SK-N-SH (cell line): ENCODE results near the gene PRKCQ. TPM values are rescaled to one million over a fixed set of nuclear protein-coding genes. Genes with fewer than 3 reads are reported as not detected.

ENCODE experiments used
- CTCF ChIA-PET: fragments of 300-600, 350-600 bp; formaldehyde crosslinking; extraction: SDS; loops from one replicate; lab custom pipeline; 2021; lab: Yijun Ruan, JAX
- POLR2A ChIA-PET: fragments of 350-600 bp; sonication (Branson Sonifier 250); formaldehyde crosslinking; extraction: SDS; loops from one replicate; lab custom pipeline; 2020; ENCODE audit warnings: antibody characterized with exemption, inconsistent platforms; lab: Yijun Ruan, JAX
- DNase-seq: peaks from one replicate; pipeline ENCODE4 v3.0.0; 2012
- H2AFZ ChIP-seq: fragments of 200-600 bp; sonication (generic); 2 replicates; pipeline ENCODE4 v1.8.1; 2016; ENCODE audit warnings: antibody characterized with exemption, mild to moderate bottlenecking, low read depth
- H3F3A ChIP-seq: fragments of 200-600 bp; sonication (generic); replicated peaks from 2 replicates; pipeline ENCODE3; 2016; ENCODE audit warnings: antibody characterized with exemption, mild to moderate bottlenecking; ENCODE audit not compliant: insufficient read depth
- H3K27ac ChIP-seq, 2 experiments: fragments of 200-500 bp in 1 of 2; fragments of 200-600 bp in 1 of 2; sonication (Bioruptor generic) in 1 of 2; sonication (generic), shearing (Covaris generic) in 1 of 2; 2 replicates each; pipeline versions ENCODE4 v1.5.1 to v1.6.1; 2014 to 2016; ENCODE audit warnings: low read depth in 2 of 2, inconsistent platforms in 1 of 2, low read length in 1 of 2, mild to moderate bottlenecking in 1 of 2, mixed read lengths in 1 of 2
- H3K27me3 ChIP-seq: fragments of 200-600 bp; sonication (generic), shearing (Covaris generic); 2 replicates; pipeline ENCODE4 v1.6.1; 2016; ENCODE audit warnings: mixed run types; ENCODE audit not compliant: insufficient read depth
- H3K36me3 ChIP-seq, 2 experiments: fragments of 200-500 bp in 1 of 2; fragments of 200-600 bp in 1 of 2; sonication (Bioruptor generic) in 1 of 2; sonication (generic) in 1 of 2; replicated peaks in 1 of 2; 2 replicates each; pipeline versions ENCODE3 to v1.5.1; 2014 to 2016; ENCODE audit warnings: low read length in 1 of 2, mild to moderate bottlenecking in 1 of 2; ENCODE audit not compliant: insufficient read depth in 2 of 2, control insufficient read depth in 1 of 2
- H3K4me1 ChIP-seq, 2 experiments: fragments of 200-500 bp in 1 of 2; fragments of 200-600 bp in 1 of 2; sonication (Bioruptor generic) in 1 of 2; sonication (generic), shearing (Covaris generic) in 1 of 2; 2 replicates each; pipeline versions ENCODE4 v1.5.1 to v1.6.1; 2014 to 2016; ENCODE audit warnings: low read depth in 1 of 2, low read length in 1 of 2, mixed run types in 1 of 2; ENCODE audit not compliant: insufficient read depth in 2 of 2, control insufficient read depth in 1 of 2
- H3K4me2 ChIP-seq: fragments of 200-600 bp; sonication (generic), shearing (Covaris generic); 2 replicates; pipeline ENCODE4 v1.6.1; 2017; ENCODE audit warnings: mixed run types
- H3K4me3 ChIP-seq, 2 experiments: fragments of 200-500 bp in 1 of 2; fragments of 200-600 bp in 1 of 2; sonication (Bioruptor generic) in 1 of 2; sonication (generic), shearing (Covaris generic) in 1 of 2; 2 replicates each; pipeline versions ENCODE4 v1.5.1 to v1.8.1; 2014 to 2016; ENCODE audit warnings: low read depth in 2 of 2, inconsistent platforms in 1 of 2, low read length in 1 of 2, mild to moderate bottlenecking in 1 of 2, mixed read lengths in 1 of 2, moderate library complexity in 1 of 2
- H3K79me2 ChIP-seq: fragments of 200-600 bp; sonication (generic); 2 replicates; pipeline ENCODE4 v1.8.1; 2017; ENCODE audit warnings: mild to moderate bottlenecking; ENCODE audit not compliant: insufficient read depth
- H3K9ac ChIP-seq: fragments of 200-600 bp; sonication (generic); 2 replicates; pipeline ENCODE4 v1.6.1; 2017; ENCODE audit warnings: mixed run types
- H3K9me2 ChIP-seq: fragments of 200-600 bp; sonication (generic); 2 replicates; pipeline ENCODE4 v1.6.1; 2017; ENCODE audit warnings: mixed run types
- H3K9me3 ChIP-seq: fragments of 200-600 bp; sonication (generic); 2 replicates; pipeline ENCODE4 v1.6.1; 2017; ENCODE audit warnings: mixed run types, mild to moderate bottlenecking, moderate library complexity
- H4K20me1 ChIP-seq: fragments of 200-600 bp; sonication (generic); 2 replicates; pipeline ENCODE4 v1.6.1; 2017; ENCODE audit warnings: mild to moderate bottlenecking, mixed run types; ENCODE audit not compliant: insufficient read depth
- CHD2 ChIP-seq: fragments of 150-350 bp; IDR thresholded peaks from 2 replicates; pipeline ENCODE4 v1.6.1; 2018; ENCODE audit warnings: low read length; ENCODE audit not compliant: partially characterized antibody
- ELF1 ChIP-seq: IDR thresholded peaks from 2 replicates; pipeline ENCODE4 v1.4.0; 2012
- EP300 ChIP-seq, 2 experiments: IDR thresholded peaks; 2 replicates each; pipeline versions ENCODE4 v1.4.0 to v1.6.1; 2012; ENCODE audit warnings: borderline replicate concordance in 1 of 2, low read depth in 1 of 2, low read length in 1 of 2
- FOXM1 ChIP-seq: IDR thresholded peaks from 2 replicates; pipeline ENCODE4 v1.4.0; 2012; ENCODE audit warnings: low read depth, mild to moderate bottlenecking
- GATA2 ChIP-seq: sonication (generic); formaldehyde crosslinking; IDR thresholded peaks from 2 replicates; pipeline ENCODE4 v1.5.0; 2020; ENCODE audit warnings: mild to moderate bottlenecking, missing genetic modification reagents
- IRF3 ChIP-seq: fragments of 150-350 bp; IDR thresholded peaks from 2 replicates; pipeline ENCODE4 v1.6.1; 2016; ENCODE audit warnings: mild to moderate bottlenecking, low read depth, low read length
- JUND ChIP-seq: IDR thresholded peaks from 2 replicates; pipeline ENCODE4 v1.4.0; 2012
- NRF1 ChIP-seq: IDR thresholded peaks from 2 replicates; pipeline ENCODE4 v1.6.1; 2012; ENCODE audit warnings: low read depth, mild to moderate bottlenecking, low read length
- PBX3 ChIP-seq: IDR thresholded peaks from 2 replicates; pipeline ENCODE4; 2012
- POLR2AphosphoS5 ChIP-seq: IDR thresholded peaks from 2 replicates; pipeline ENCODE4 v1.6.1; 2012; ENCODE audit warnings: low read depth, low read length
- RCOR1 ChIP-seq: fragments of 150-350 bp; IDR thresholded peaks from 2 replicates; pipeline ENCODE4 v1.6.1; 2017; ENCODE audit warnings: antibody characterized with exemption, low read length
- RXRA ChIP-seq: IDR thresholded peaks from 2 replicates; pipeline ENCODE4 v1.4.0; 2012; ENCODE audit warnings: low read depth, mild to moderate bottlenecking, borderline replicate concordance
- SIN3A ChIP-seq: IDR thresholded peaks from 2 replicates; pipeline ENCODE4 v1.6.1; 2012; ENCODE audit warnings: low read depth, mild to moderate bottlenecking, low read length, moderate library complexity, borderline replicate concordance
- SMC3 ChIP-seq: IDR thresholded peaks from 2 replicates; pipeline ENCODE4 v1.6.1; 2012; ENCODE audit warnings: low read depth, low read length, improper control_type of control experiment
- TAF1 ChIP-seq: IDR thresholded peaks from 2 replicates; pipeline ENCODE4 v1.6.1; 2012; ENCODE audit warnings: low read depth, mild to moderate bottlenecking, low read length, moderate library complexity, borderline replicate concordance
- TCF12 ChIP-seq: IDR thresholded peaks from 2 replicates; pipeline ENCODE4 v1.4.0; 2012
- USF2 ChIP-seq: fragments of 150-350 bp; IDR thresholded peaks from 2 replicates; pipeline ENCODE4 v1.6.1; 2017; ENCODE audit warnings: antibody characterized with exemption, low read length, low read depth, borderline replicate concordance
- WGBS: methylation state at CpG from one replicate; pipeline ENCODE4 v1.1.6; 2017; ENCODE audit warnings: low lambda C conversion rate; 5-methylcytosine and 5-hydroxymethylcytosine counted together
- polyA plus RNA-seq, 3 experiments: library from polyadenylated mRNA; depleted of rRNA; stranded (reverse); fragments of >200 nt; gene quantifications; 2 replicates each; pipeline ENCODE4 v1.2.3, GENCODE V29; 2012

The PRKCQ gene
- polyA plus RNA-seq, 1 of the 3 experiments (the other 2 are of a cell fraction) = 0.18 TPM

- 73% methylated on average over 4 of the region's 4 CpGs for WGBS
- ChIA-PET POLR2A (no interaction called here), CTCF (interaction anchor here (1.4 to 4.1 kb wide), 2 partner anchors 10 to 196 kb away, joined by 4 to 18 read pairs; no protein-coding TSS in a partner anchor)
- Histone ChIP-seq H2AFZ (no peak overlapping the region), H3K9me2 (no peaks in the 10 kb centered on the region), H3K4me2 (no peak overlapping the region)
- TF ChIP-seq IRF3 (no peak), NRF1 (no peak), EP300 (IDR thresholded peaks at IDR 0.05; ENCODE audit: borderline replicate concordance in 1 of 2, low read depth in 1 of 2, low read length in 1 of 2) (no peak), RCOR1 (no peak), POLR2AphosphoS5 (no peak), RXRA (no peak), ELF1 (no peak)
- TF ChIP-seq, all 33 proteins: peak for 0
- Histone ChIP-seq H3K9me3 (no peaks in the 10 kb centered on the region), H3F3A (peaks cover 8% of the 10 kb centered on the region), H3K27me3 (no peaks in the 10 kb centered on the region), H3K79me2 (no peaks in the 10 kb centered on the region), H3K4me3 (no peak overlapping the region), H4K20me1 (no peaks in the 10 kb centered on the region), H3K4me1 (peaks cover 0 to 3% of the 10 kb centered on the region in 2 experiments; a peak in 1 of 4 replicates), H3K27ac (peak overlapping the region; percentile 12 to 40; a peak in 2 of 4 replicates), H3K36me3 (no peaks in the 10 kb centered on the region), H3K9ac (no peak overlapping the region)
- DNase-seq = no peak
Observed at GRCh38 chr10:6396226-6396625, 183.8 kb downstream of the PRKCQ start.

- ChIA-PET CTCF (interaction anchor here (0.9 to 4.1 kb wide), 4 partner anchors 11 to 310 kb away, joined by 3 to 18 read pairs (median 4); no protein-coding TSS in a partner anchor), POLR2A (interaction anchor here (0.6 kb wide), 1 partner anchor 196 kb away, joined by 3 read pairs; no protein-coding TSS in a partner anchor)
- H3K79me2 ChIP-seq = no peaks in the 10 kb centered on the region
- WGBS = 88% methylated on average over 8 of the region's 8 CpGs
- no peak overlapping the region for H3K4me2 ChIP-seq
- no peak for DNase-seq
- H3K4me1 ChIP-seq = peaks cover 0 to 3% of the 10 kb centered on the region in 2 experiments; a peak in 1 of 4 replicates
- H3K27ac ChIP-seq = no peak overlapping the region
- no peaks in the 10 kb centered on the region for H3K27me3 ChIP-seq
- H3K9ac ChIP-seq = no peak overlapping the region
- H3K36me3 ChIP-seq = no peaks in the 10 kb centered on the region
- H4K20me1 ChIP-seq = no peaks in the 10 kb centered on the region
- H3F3A ChIP-seq = peaks cover 8% of the 10 kb centered on the region
- no peak overlapping the region for H3K4me3 ChIP-seq
- TF ChIP-seq POLR2AphosphoS5 = no peak
- no peaks in the 10 kb centered on the region for H3K9me2 ChIP-seq
- H2AFZ ChIP-seq = no peak overlapping the region
- H3K9me3 ChIP-seq = no peaks in the 10 kb centered on the region
Observed at GRCh38 chr10:6395606-6396005, 184.5 kb downstream of the PRKCQ start.

GRCh38 chr10:6394084-6394483 lies 186.0 kb downstream of the PRKCQ start:
- ChIA-PET CTCF (interaction anchor here (4.1 kb wide), 1 partner anchor 12 kb away, joined by 18 read pairs; no protein-coding TSS in a partner anchor), POLR2A (no interaction called here)
- H3K79me2 ChIP-seq = no peaks in the 10 kb centered on the region
- 62% methylated on average over 5 of the region's 5 CpGs for WGBS
- DNase-seq = no peak
- no peak overlapping the region for H3K9ac ChIP-seq
- H3K27ac ChIP-seq = no peak overlapping the region
- no peak overlapping the region for H3K4me3 ChIP-seq
- H4K20me1 ChIP-seq = no peaks in the 10 kb centered on the region
- H3K4me1 ChIP-seq = no peaks in the 10 kb centered on the region
- no peaks in the 10 kb centered on the region for H3K27me3 ChIP-seq
- H3K9me3 ChIP-seq = peaks cover 4% of the 10 kb centered on the region; the same call in 1 of the 2 replicates
- no peak overlapping the region for H2AFZ ChIP-seq
- no peak overlapping the region for H3K4me2 ChIP-seq
- H3K36me3 ChIP-seq = no peaks in the 10 kb centered on the region
- H3K9me2 ChIP-seq = no peaks in the 10 kb centered on the region
- TF ChIP-seq FOXM1 (no peak), RXRA (no peak), SMC3 (no peak), USF2 (no peak), PBX3 (no peak), JUND (no peak), GATA2 (CRISPR knock-in tag) (no peak), TAF1 (no peak), SIN3A (no peak), TCF12 (no peak), CHD2 (no peak)
- H3F3A ChIP-seq = peaks cover 8% of the 10 kb centered on the region
